Epithelial cell of prostate (primary cell): ENCODE measurements around the gene GRHPR.
A peak's percentile ranks its signal among the peaks of the same experiment; 100 is the strongest.
"Not testable (repeated sequence)": the region's sequence is repeated elsewhere in the genome, so short reads cannot be mapped to it uniquely, and the experiment has no call there.

Experiments used
- DNase-seq: peaks from one replicate; pipeline ENCODE4 v3.0.0-alpha.2; 2011; ENCODE audit warnings: low read depth, low spot score
- H3K27ac ChIP-seq: fragments of 450-650 bp; 2 replicates; pipeline ENCODE4 v1.5.1; 2017; ENCODE audit warnings: mild to moderate bottlenecking

The GRHPR gene

DNA sequence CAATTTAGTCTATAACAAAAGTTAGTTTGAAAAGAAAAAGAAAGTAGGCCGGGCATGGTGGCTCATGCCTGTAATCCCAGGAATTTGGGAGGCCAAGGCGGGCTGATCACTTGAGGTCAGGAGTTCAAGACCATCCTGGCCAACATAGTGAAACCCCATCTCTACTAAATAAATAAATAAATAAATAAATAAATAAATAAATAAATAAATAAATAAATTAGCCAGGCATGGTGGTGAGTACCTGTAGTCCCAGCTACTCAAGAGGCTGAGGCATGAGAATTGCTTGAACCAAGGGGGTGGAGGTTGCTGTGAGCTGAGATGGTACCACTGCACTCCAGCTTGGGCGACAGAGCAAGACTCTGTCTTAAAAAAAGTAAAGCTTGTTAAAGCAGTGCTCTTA, 24.5 kb upstream of the GRHPR start:
- H3K27ac ChIP-seq, DNase-seq: not testable (repeated sequence)

DNA sequence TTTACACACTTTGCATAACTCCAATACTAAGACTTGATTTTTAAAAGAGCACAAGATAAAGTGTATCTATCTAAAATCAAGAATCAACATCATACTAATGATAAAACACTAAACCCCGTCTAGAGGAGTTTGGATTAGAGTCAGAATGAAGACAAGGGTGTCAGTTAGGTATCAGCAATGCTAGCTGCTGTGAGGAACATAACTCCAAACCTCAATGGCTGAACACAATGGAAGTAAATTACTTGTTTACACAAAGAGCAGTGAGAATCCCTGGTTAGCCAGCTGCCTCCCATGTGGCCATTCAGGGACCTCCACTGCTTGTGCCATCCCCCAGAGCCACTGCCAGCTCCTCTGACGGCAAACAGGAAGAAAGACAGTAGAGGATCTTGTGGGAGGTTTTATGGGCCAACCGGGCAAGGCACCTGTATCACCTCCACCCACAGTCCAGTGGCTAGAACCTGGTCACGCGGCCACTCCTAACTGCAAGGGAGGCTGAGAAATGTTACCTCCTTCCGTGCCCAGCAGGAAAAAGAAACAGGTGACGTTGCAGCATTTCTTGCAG, 24.0 kb upstream of the GRHPR start:
- no peak for DNase-seq
- no peak overlapping the region for H3K27ac ChIP-seq

DNA sequence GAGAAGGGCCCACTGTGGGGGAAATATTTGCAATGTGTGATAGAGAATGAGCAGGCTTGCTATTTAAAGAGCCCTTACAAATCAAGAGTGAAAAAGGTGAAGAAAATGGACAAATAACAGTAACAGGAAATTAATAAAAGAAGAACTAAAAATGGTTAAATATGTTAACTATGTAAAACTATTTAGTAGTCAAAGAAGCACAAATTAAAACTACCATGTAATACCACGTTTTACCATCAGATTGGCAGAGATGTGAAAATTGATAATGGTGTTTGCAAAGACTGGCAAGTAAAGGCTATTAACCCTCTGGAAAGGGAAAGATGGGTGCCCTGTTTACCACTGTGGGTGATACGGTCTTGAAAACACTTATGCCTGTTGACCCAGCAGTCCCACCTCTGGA, 23.2 kb upstream of the GRHPR start:
- no peak for DNase-seq
- H3K27ac ChIP-seq = no peak overlapping the region

DNA sequence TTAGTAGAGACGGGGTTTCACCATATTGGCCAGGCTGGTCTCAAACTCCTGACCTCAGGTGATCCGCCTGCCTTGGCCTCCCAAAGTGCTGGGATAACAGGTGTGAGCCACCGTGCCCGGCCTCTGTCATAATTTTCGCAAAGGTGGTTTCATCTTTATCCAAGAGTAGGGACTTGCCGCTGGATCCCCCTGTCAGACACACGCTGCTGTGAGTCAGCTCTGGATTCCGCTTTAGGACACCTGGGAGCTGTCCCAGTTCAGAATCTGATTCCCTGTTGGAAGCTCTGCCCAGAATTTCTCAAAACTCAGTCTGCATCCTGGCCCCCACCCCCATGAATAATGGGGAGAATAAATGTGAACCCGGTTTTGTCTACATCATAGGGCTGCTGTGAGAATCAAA, 17.9 kb upstream of the GRHPR start:
- peak overlapping the region; percentile 53 for H3K27ac ChIP-seq
- DNase-seq = no peak

DNA sequence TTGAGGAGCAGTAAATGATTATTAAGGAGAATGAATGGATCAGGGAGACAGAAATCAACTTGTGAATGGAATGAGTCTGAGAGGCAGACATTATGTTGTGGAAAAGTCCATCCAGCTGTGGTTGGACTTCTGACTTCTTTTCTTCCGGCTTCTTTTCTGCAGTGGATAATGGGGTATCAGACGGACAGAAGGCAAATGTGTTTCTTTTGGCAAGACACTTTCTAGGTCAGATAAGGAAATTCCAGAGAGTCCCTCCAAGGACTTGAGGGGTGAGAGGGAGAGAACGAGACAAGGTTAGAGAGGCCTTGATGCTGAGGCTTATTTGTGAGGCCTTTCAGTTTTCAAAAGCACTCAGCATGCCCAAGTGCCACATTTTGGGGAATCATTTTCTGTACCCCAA, 17.1 kb upstream of the GRHPR start:
- H3K27ac ChIP-seq = no peak overlapping the region
- DNase-seq = no peak

DNA sequence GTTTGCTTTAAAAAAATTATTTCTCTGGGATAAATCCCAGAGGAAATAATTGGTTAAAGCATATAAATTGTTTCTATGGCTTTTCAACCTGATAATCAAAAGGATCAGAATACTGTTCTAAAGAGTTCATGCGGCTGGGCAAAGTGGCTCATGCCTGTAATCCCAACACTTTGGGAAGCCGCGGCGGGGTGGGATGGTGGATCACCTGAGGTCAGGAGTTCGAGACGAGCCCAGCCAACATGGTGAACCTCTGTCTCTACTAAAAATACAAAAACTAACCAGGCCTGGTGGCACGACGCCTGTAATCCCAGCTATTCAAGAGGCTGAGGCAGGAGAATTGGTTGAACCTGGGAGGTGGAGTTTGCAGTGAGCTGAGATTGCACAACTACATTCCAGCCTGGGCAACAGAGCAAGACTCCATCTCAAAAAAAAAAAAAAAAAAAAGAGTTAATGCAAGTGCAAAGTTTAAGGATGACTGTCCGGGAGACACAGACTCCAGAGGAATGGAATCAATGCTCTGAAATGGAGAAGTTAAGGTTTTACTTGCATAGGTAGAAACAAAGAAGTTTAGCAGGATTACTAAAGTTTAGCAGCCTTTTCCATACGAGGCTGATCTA, 16.6 kb upstream of the GRHPR start:
- DNase-seq = no peak
- H3K27ac ChIP-seq = no peak overlapping the region

DNA sequence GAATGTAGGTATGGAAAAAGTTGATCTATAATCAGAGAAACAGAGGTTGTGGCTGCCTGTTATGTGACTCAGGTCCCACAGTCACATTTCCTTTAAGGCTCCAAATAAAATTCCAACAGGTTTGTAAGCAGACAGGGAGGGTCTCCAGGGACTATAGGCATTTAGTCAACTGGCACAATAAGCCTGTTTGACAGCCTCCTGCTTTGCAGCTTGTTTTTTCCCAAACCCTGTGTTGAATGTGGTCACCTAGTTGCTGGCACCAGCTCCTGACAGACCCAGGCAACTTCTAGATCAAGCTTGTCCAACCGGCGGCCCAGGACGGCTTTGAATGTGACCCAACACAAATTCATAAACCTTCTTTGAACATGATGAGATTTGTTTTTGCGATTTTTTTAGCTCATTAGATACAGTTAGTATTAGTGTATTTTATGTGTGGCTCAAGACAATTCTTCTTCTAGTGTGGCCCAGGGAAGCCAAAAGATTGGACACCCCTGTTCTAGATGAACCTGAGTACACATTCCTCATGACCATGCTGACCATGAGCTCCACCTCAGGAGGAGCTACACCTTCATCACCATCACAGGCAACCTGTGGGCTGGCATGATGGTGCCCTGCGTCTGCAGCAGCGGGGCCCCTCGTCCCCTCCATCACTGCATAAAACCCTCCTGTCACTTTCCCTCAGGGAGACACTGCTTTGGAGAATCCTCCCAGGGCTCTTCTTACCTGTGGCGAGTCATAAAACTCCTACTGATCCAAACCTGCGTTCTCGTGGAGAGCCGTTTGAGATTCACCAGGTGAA, 15.7 kb upstream of the GRHPR start:
- no peak for DNase-seq

DNA sequence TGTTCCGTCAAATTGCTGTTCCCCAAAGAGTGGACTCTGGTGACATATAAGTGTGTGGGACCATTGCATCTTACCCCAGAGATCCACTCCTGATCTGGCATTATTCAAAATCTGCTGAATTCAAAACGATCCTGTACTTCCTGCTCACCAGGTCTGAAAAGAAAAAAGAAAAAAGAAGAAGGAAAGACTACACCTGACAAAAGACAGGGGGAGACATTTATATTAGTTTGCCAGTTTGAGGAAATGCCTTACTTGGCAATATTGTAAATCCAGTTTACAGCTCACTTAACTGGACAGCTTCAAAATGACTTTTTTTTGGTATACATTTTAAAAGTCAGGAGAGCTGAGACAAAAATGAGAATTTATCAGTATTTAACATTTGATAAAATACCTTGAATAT, 15.0 kb upstream of the GRHPR start:
- no peak for DNase-seq

More for the DNA sequence above, 15.7 kb upstream of the GRHPR start:
- no peak overlapping the region for H3K27ac ChIP-seq

DNA sequence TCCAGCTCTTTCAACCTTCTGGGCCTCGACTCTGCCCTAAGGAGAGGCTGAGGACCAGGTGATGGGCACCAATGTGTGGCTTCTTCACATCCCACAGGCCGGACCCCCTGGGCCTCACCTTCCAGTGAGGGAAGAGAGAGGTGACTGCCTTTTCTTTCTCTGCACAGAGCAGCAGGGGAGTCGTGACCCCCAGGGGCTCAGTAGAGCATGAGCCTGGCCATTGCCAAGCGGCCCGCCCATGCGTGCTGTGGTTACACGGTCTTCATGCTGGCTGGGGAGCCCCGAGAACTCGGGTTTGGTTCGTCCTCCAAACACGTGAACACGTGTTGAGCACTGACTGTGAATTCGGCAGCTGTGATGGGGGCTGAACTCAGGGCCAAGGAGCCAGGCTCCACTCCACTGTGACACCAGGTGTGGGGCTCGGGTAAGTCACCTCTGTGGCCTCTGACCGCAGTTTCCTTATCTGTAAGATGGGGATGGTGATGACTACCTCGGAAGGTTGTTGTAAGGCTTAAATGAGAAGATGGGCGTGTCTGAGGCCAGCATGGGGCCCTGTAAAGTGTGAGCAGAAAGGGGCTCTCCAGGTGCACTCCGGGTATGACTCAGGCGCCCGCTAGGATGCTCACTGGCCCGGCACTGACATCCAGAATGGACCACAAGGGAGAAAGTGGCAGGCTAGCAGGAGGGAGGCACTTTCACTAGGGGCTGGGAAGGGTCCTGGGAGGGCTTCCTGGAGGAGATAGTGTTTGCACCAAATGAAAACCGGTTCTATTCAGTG, 13.4 kb upstream of the GRHPR start:
- no peak overlapping the region for H3K27ac ChIP-seq
- no peak for DNase-seq

More for the DNA sequence above, 15.0 kb upstream of the GRHPR start:
- H3K27ac ChIP-seq = no peak overlapping the region

DNA sequence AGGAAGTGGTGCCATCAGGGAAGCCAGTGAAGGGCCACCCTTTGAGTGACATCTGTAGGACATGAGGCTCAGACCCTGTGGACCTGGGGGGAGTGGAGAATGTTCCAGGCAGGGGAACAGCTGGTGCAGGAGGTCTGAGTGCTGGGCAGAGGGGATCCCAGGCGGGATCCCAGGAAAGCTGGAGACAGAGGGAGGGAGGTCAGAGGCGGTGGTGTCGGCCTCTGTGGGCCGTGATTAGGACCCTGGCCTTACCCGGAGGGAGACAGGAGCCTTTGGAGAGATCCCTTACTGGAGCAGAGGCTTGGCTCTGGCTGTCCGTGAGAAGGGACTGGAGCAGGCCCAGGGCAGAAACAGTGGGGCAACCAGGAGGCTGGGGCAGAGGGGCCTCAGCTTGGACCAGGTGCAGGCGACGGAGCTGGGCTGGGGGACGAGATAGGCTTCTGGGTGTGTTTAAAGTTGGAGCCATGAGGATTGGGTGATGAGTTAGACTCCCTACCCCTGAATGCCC, 12.1 kb upstream of the GRHPR start:
- no peak overlapping the region for H3K27ac ChIP-seq
- DNase-seq = no peak

DNA sequence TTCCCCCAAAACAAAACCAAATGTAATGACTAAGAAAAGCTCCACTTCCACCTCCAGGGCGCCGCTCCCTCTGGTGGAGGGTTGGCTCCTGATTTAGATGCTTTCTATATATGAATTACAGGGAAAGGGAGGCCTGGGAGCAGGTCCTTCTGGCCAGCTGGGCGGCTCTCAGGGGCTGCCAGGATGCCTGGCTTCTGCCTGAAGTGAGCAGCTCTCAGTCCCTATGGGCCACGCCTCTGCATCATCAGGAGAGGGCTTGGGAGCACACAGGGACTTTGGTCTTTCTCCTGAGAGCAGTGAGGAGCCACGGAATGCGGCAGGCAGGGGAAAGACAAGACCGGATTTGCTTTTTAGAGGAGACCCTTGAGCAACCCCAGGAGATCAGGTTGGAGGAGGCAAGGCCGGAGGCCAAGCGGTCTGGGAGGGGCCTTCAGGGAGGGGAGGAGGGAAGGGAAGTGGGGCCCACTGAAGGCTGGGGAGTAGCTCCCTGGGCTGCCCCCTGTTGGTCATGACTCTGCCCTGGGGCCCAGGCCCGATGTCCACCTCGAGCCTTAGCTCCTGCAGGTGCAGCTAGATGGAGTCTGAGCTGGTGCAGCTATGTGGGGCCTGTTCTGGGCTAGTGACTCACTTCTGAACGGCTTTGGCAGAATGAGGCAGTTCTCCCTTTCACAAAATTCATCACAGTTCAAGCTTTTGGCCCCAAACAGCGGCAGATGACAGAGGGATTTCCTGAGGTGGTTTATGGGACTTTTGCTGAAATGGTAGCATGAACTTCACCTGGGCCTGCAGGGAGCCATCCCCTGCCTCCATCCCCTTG, 11.3 kb upstream of the GRHPR start:
- no peak overlapping the region for H3K27ac ChIP-seq
- no peak for DNase-seq

DNA sequence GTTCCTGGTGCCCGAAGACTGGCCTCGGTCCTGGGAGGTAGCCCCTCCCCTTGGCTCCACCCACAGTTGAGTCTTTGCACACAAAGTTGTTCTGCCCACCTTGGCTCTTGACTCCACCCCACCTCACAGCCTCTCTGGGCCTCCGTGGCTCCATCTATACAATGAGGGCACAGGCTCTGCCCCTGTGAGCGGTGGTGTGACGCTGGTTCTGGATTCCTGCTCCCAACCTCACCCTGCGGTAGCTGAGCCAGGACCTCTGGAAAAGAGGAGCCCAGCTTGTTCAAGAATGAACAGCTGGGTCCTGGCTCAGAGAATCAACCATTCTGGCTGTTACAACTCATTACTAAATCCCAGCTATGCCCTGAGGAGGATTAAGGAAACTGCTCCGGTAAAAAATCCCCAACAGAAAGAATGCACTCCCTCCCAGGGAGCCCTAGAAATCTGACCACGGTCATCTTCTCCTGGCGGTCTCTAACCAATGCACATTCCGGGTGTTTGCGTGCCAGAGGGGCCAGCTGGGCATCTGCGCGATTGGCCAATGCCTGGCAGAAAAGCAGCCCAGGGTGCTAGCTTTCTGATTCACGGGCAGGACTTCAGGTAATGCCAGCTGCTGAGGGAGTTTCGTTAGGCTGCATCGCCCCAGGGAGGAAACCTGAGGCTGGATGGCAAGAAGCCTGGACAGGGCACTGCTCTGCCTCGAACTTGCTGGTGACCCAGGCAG, 9.9 kb upstream of the GRHPR start:
- DNase-seq = no peak
- H3K27ac ChIP-seq = peak overlapping the region; percentile 44

DNA sequence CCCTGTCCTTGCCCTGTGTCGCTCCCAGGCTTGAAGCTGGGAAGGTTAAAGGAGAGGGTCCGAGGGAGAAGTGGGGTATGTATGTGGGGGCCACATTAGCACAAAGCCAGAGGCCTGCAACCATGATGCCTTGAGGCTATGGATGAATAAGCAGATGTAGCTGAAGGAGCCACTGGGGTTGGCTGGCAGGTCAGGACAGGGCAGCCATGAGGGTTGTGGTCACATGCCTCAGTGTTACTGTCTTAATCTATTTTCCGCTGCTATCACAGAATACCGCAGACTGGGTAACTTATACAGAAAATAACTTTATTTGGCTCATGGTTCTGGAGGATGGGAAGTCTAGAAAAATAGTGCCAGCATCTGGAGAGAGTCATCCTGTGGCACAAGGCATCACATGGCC, 9.2 kb upstream of the GRHPR start:
- H3K27ac ChIP-seq = peak overlapping the region; percentile 44
- no peak for DNase-seq

DNA sequence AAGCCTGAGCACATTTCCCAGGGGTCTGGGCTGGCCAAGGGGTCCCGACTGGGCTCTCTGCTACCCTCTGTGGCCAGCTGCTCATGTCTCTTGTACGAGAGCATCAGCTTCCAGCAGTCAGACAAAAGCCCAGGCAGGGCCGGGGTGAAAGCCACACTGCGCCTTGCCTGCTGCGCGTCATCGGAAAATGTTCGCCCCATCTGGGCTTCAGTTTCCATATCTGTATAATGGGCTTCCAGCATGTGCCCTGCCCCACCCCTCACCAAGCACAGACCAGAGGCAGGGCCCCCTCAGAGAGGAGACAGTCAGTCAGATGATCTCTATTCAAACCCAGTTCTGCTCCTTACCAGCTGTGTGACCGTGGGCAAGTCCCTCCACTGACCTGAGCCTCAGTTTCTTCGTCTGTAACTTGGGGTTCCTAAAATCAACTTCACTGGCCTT, 8.0 kb upstream of the GRHPR start:
- DNase-seq = no peak
- H3K27ac ChIP-seq = peak overlapping the region; percentile 13

DNA sequence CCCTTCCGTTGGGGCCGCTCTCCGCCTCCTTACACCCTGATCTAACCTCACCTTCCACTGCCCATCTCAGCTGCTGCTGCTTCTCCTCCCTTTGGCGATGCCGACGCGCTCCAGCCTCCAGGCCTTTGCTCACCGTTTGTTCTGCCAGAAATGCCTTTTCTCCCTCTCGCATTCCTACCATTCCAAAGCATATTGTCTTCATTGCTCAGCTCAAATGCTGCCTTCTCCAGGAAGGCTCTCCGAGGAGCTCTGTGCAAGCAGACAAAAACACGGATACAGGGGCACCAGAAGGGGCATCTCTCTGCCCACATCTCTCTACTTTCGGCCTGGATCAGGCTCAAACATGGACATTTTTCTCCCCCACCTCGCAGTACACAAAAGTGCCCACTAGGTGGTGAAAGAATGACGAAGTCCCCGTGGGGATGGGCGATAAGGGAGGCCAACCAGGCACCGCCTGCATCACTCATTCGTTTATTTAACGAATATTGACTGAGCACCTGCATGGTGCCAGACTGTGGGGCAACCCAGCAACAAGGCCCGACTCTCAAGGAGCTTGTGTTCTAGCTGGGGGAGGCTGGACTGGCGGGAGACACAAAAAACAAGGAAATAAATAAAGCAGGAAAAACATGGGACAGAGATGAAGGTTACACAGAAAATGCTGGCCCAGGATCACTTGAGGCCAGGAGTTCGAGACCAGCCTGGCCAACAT, 7.3 kb upstream of the GRHPR start:
- peak overlapping the region; percentile 13 for H3K27ac ChIP-seq
- no peak for DNase-seq

DNA sequence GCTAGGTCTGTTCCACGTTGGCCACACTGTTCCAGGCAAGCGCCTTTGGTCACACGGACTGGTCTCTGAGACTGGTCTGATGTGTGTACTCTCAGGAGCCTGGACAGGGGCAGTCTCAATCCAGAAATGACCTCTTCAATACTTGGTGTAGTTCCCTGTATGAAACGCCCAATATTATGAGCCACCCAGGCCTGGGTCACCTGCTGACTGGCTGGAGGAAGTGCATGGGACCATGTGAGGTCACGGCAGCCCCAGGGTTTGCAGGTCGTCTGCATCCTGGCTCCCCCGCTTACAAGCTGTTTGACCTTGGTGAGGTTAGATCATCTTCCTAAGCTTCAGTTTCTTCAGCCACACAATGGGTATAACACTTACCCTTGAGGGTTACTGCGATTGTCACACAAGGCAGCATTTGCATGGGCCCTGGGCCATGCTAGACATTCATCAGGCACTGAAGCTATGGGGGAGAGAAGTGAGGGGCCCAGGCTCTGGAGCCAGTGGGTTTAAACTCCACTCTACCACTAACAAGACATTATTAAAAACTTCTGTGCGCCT, 5.2 kb upstream of the GRHPR start:
- no peak overlapping the region for H3K27ac ChIP-seq

DNA sequence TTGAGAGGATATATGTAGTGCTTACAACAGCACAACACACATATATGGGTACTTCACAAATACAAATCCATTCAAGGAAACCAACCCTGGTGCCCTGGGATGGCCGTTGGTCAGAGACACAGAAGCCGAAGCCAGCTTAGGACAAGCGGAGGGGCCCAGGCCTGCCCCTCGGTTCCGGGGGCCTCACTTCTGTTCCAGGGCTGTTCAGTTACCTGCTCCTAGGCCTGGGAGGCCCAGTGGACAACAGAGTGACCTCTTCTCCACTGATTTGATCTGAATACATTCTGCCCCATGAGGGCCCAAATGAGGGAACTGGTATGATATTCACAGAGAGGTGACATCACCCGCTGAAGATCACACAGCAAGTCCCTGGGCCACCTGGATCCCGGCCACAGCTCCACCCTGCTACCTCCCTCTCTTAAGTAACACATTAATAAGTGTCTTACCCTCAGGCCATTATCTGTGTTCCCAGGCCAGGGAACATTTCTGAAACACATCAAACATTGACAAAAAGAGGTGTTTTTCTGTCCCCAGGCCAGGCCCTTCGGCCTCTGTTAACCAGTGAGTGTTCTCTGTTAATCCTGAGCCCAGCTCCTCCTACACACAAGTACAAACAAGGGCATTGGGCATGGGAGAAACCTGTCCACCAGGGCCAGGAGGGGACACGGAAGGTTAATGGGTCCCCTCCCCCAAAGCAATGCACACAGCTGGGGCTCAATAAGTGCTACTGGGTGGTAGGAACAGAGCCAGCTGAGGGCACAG, 4.5 kb upstream of the GRHPR start:
- DNase-seq = no peak
- no peak overlapping the region for H3K27ac ChIP-seq

More for the DNA sequence above, 5.2 kb upstream of the GRHPR start:
- no peak for DNase-seq

DNA sequence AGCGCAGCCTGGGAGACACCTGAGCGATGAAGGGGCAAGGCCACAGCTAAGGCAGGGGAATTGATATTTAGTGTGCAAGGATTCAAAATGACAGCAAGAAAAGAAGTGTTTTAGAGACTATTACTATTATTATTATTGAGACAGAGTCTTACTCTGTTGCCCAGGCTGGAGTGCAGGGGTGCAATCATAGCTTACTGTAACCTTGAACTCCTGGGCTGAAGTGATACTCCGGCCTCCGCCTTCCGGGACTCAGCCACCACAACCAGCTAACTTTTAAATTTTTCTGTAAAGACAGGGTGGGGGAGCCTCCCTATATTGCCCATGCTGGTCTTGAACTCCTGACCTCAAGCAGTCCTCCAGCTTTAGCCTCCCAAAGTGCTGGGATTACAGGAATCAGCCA, 3.3 kb upstream of the GRHPR start:
- no peak overlapping the region for H3K27ac ChIP-seq
- no peak for DNase-seq
